ENCODE results near the gene ZNF334.

ZNF334 gene

GRCh38 chr20:46488451-46488850 is 24.9 kb downstream of the ZNF334 start:
- Histone ChIP-seq H3K4me3 (ENCODE audit: low read length) (no peak overlapping the region), H3K9me2 (replicated peaks; ENCODE audit: control insufficient read depth, low read length) (no peaks in the 10 kb centered on the region), H3F3A (ENCODE audit: control insufficient read depth, insufficient read depth) (no peaks in the 10 kb centered on the region), H3K4me2 (ENCODE audit: low read length) (no peak overlapping the region), H3K4me1 (ENCODE audit: control insufficient read depth, low read length) (no peaks in the 10 kb centered on the region), H3K9me3 (ENCODE audit: control insufficient read depth, insufficient read depth, low read length) (no peaks in the 10 kb centered on the region), H3K27me3 (ENCODE audit: control insufficient read depth, low read length) (peaks cover 9% of the 10 kb centered on the region), H3K27ac (ENCODE audit: low read depth, low read length) (no peak overlapping the region), H4K20me1 (ENCODE audit: control insufficient read depth, insufficient read depth, low read depth, low read length) (no peaks in the 10 kb centered on the region), H3K36me3 (ENCODE audit: control insufficient read depth, low read length) (no peaks in the 10 kb centered on the region), H3K79me2 (ENCODE audit: control insufficient read depth, low read length) (no peaks in the 10 kb centered on the region)
- TF ChIP-seq EZH2phosphoT487 (IDR thresholded peaks at IDR 0.05; ENCODE audit: borderline replicate concordance, low read length), result no peak
- TF ChIP-seq CTCF (IDR thresholded peaks at IDR 0.05; ENCODE audit: low read depth, low read length, poor library complexity, severe bottlenecking), result no peak

- Histone ChIP-seq H3F3A (ENCODE audit: control insufficient read depth, insufficient read depth) (no peaks in the 10 kb centered on the region), H3K79me2 (ENCODE audit: control insufficient read depth, low read length) (no peaks in the 10 kb centered on the region), H3K27ac (ENCODE audit: low read depth, low read length) (no peak overlapping the region), H3K9me3 (ENCODE audit: control insufficient read depth, insufficient read depth, low read length) (no peaks in the 10 kb centered on the region), H3K4me1 (ENCODE audit: control insufficient read depth, low read length) (no peaks in the 10 kb centered on the region), H3K4me2 (ENCODE audit: low read length) (no peak overlapping the region), H3K9me2 (replicated peaks; ENCODE audit: control insufficient read depth, low read length) (no peaks in the 10 kb centered on the region), H3K36me3 (ENCODE audit: control insufficient read depth, low read length) (no peaks in the 10 kb centered on the region), H3K27me3 (ENCODE audit: control insufficient read depth, low read length) (peaks cover 9% of the 10 kb centered on the region), H4K20me1 (ENCODE audit: control insufficient read depth, insufficient read depth, low read depth, low read length) (no peaks in the 10 kb centered on the region), H3K4me3 (ENCODE audit: low read length) (no peak overlapping the region)
- TF ChIP-seq CTCF (IDR thresholded peaks at IDR 0.05; ENCODE audit: low read depth, low read length, poor library complexity, severe bottlenecking), result no peak
- TF ChIP-seq EZH2phosphoT487 (IDR thresholded peaks at IDR 0.05; ENCODE audit: borderline replicate concordance, low read length), result no peak
These were observed 25.7 kb downstream of the ZNF334 start for GRCh38 chr20:46487628-46488027.

- Histone ChIP-seq H3K4me2 (ENCODE audit: low read length) (no peak overlapping the region), H3K27me3 (ENCODE audit: control insufficient read depth, low read length) (peaks cover 5% of the 10 kb centered on the region), H3K36me3 (ENCODE audit: control insufficient read depth, low read length) (no peaks in the 10 kb centered on the region), H3K79me2 (ENCODE audit: control insufficient read depth, low read length) (no peaks in the 10 kb centered on the region), H3K9me2 (replicated peaks; ENCODE audit: control insufficient read depth, low read length) (no peaks in the 10 kb centered on the region), H3K4me3 (ENCODE audit: low read length) (no peak overlapping the region), H3K27ac (ENCODE audit: low read depth, low read length) (no peak overlapping the region), H3K4me1 (ENCODE audit: control insufficient read depth, low read length) (no peaks in the 10 kb centered on the region), H4K20me1 (ENCODE audit: control insufficient read depth, insufficient read depth, low read depth, low read length) (no peaks in the 10 kb centered on the region), H3K9me3 (ENCODE audit: control insufficient read depth, insufficient read depth, low read length) (no peaks in the 10 kb centered on the region), H3F3A (ENCODE audit: control insufficient read depth, insufficient read depth) (no peaks in the 10 kb centered on the region)
- no peak for TF ChIP-seq EZH2phosphoT487 (IDR thresholded peaks at IDR 0.05; ENCODE audit: borderline replicate concordance, low read length)
- TF ChIP-seq CTCF (IDR thresholded peaks at IDR 0.05; ENCODE audit: low read depth, low read length, poor library complexity, severe bottlenecking), result no peak
These were observed 27.9 kb downstream of the ZNF334 start for GRCh38 chr20:46485431-46485830.

GRCh38 chr20:46484954-46485353 is 28.4 kb downstream of the ZNF334 start:
- Histone ChIP-seq H4K20me1 (ENCODE audit: control insufficient read depth, insufficient read depth, low read depth, low read length) (no peaks in the 10 kb centered on the region), H3K79me2 (ENCODE audit: control insufficient read depth, low read length) (no peaks in the 10 kb centered on the region), H3K9me3 (ENCODE audit: control insufficient read depth, insufficient read depth, low read length) (no peaks in the 10 kb centered on the region), H3K4me3 (ENCODE audit: low read length) (no peak overlapping the region), H3K4me1 (ENCODE audit: control insufficient read depth, low read length) (no peaks in the 10 kb centered on the region), H3K9me2 (replicated peaks; ENCODE audit: control insufficient read depth, low read length) (no peaks in the 10 kb centered on the region), H3K27me3 (ENCODE audit: control insufficient read depth, low read length) (peaks cover 5% of the 10 kb centered on the region), H3F3A (ENCODE audit: control insufficient read depth, insufficient read depth) (no peaks in the 10 kb centered on the region), H3K4me2 (ENCODE audit: low read length) (no peak overlapping the region), H3K36me3 (ENCODE audit: control insufficient read depth, low read length) (no peaks in the 10 kb centered on the region), H3K27ac (ENCODE audit: low read depth, low read length) (no peak overlapping the region)
- TF ChIP-seq CTCF (IDR thresholded peaks at IDR 0.05; ENCODE audit: low read depth, low read length, poor library complexity, severe bottlenecking), result no peak
- no peak for TF ChIP-seq EZH2phosphoT487 (IDR thresholded peaks at IDR 0.05; ENCODE audit: borderline replicate concordance, low read length)
